ENCODE measurements around the gene HLA-B.
A peak's percentile ranks its signal among the peaks of the same experiment; 100 is the strongest.
"Not testable (repeated sequence)": the region's sequence is repeated elsewhere in the genome, so short reads cannot be mapped to it uniquely, and the experiment has no call there.

The HLA-B gene

DNA sequence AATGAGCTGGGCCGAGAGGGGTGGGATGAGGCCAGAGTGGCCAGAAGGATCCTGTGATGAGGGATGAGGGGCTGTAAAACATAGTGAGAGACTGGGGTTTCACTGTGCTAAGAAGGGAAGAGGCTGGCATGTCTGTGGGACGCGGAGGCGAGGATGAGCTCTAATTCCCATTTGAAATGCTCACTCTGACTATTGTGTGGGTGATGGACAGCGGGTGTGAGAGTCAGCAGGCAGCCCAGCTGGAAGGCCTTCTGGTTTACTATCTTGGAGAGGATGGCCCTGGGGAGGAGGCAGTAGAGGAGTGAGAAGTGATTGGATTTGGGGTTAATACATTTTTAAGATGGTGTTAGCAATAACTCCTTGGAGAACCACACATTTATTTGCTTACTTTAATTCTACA, 37.0 kb upstream of the HLA-B start:
- Histone ChIP-seq H3K4me1 (ENCODE audit: control insufficient read depth, insufficient read depth, low read length) (0 out of 2 replicates have a peak, but pooled peaks cover 2% of the 10 kb centered on the region), H3K9me3 (ENCODE audit: control insufficient read depth, insufficient read depth, low read depth, low read length) (no peaks in the 10 kb centered on the region), H3K4me3 (ENCODE audit: low read depth, low read length) (no peak overlapping the region), H3K27ac (ENCODE audit: extremely low read depth, low read depth, low read length) (no peak overlapping the region), H3K36me3 (ENCODE audit: control insufficient read depth in 2 of 2, insufficient read depth in 1 of 2, low read length in 2 of 2) (no peaks in the 10 kb centered on the region)
- ChIA-PET POLR2A (no interaction called here), CTCF (interaction anchor here (0.5 to 10.0 kb wide), 4 partner anchors 50 to 1215 kb away, joined by 3 to 98 read pairs (median 4); no protein-coding TSS in a partner anchor)
- TF ChIP-seq, protein P1, sequence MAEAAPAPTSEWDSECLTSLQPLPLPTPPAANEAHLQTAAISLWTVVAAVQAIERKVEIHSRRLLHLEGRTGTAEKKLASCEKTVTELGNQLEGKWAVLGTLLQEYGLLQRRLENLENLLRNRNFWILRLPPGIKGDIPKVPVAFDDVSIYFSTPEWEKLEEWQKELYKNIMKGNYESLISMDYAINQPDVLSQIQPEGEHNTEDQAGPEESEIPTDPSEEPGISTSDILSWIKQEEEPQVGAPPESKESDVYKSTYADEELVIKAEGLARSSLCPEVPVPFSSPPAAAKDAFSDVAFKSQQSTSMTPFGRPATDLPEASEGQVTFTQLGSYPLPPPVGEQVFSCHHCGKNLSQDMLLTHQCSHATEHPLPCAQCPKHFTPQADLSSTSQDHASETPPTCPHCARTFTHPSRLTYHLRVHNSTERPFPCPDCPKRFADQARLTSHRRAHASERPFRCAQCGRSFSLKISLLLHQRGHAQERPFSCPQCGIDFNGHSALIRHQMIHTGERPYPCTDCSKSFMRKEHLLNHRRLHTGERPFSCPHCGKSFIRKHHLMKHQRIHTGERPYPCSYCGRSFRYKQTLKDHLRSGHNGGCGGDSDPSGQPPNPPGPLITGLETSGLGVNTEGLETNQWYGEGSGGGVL (tag by site-specific recombination; IDR thresholded peaks at IDR 0.05): no peak
- TF ChIP-seq, protein P2, sequence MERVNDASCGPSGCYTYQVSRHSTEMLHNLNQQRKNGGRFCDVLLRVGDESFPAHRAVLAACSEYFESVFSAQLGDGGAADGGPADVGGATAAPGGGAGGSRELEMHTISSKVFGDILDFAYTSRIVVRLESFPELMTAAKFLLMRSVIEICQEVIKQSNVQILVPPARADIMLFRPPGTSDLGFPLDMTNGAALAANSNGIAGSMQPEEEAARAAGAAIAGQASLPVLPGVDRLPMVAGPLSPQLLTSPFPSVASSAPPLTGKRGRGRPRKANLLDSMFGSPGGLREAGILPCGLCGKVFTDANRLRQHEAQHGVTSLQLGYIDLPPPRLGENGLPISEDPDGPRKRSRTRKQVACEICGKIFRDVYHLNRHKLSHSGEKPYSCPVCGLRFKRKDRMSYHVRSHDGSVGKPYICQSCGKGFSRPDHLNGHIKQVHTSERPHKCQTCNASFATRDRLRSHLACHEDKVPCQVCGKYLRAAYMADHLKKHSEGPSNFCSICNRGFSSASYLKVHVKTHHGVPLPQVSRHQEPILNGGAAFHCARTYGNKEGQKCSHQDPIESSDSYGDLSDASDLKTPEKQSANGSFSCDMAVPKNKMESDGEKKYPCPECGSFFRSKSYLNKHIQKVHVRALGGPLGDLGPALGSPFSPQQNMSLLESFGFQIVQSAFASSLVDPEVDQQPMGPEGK (tag by site-specific recombination; IDR thresholded peaks at IDR 0.05): no peak
- 0 out of 2 replicates have a peak, but pooled peaks have one; percentile 23 for TF ChIP-seq ZFHX2 (tag by site-specific recombination; conservative IDR thresholded peaks at IDR 0.05)
- TF ChIP-seq EGR2 (tag by site-specific recombination; IDR thresholded peaks at IDR 0.05; ENCODE audit: low read depth): peak; percentile 24; the same call in 1 of the 2 replicates

DNA sequence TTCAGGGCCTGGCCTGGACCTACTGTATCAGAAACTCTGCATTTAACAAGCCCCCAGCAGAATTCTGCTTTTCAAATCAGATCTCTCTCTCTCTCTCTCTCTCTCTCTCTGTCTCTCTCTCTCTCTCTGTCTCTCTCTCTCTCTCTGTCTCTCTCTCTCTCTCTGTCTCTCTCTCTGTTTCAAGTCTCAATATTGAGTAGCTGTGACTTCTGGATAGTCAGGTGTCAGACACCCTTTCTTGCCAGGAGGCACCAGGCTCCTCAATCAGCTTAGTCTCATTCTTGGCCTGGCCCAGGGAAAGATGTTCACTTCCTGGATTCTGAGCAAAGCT, 32.8 kb upstream of the HLA-B start:
- POLR2A ChIA-PET; CTCF ChIA-PET; H3K4me1 ChIP-seq (ENCODE audit: control insufficient read depth, insufficient read depth, low read length); H3K4me3 ChIP-seq (ENCODE audit: low read depth, low read length); H3K9me3 ChIP-seq (ENCODE audit: control insufficient read depth, insufficient read depth, low read depth, low read length); H3K27ac ChIP-seq (ENCODE audit: extremely low read depth, low read depth, low read length); H3K36me3 ChIP-seq (ENCODE audit: control insufficient read depth in 2 of 2, insufficient read depth in 1 of 2, low read length in 2 of 2): not testable (repeated sequence)
- TF ChIP-seq ZNF596 (tag by site-specific recombination; IDR thresholded peaks at IDR 0.05): peak; percentile 97
- TF ChIP-seq, protein P3, sequence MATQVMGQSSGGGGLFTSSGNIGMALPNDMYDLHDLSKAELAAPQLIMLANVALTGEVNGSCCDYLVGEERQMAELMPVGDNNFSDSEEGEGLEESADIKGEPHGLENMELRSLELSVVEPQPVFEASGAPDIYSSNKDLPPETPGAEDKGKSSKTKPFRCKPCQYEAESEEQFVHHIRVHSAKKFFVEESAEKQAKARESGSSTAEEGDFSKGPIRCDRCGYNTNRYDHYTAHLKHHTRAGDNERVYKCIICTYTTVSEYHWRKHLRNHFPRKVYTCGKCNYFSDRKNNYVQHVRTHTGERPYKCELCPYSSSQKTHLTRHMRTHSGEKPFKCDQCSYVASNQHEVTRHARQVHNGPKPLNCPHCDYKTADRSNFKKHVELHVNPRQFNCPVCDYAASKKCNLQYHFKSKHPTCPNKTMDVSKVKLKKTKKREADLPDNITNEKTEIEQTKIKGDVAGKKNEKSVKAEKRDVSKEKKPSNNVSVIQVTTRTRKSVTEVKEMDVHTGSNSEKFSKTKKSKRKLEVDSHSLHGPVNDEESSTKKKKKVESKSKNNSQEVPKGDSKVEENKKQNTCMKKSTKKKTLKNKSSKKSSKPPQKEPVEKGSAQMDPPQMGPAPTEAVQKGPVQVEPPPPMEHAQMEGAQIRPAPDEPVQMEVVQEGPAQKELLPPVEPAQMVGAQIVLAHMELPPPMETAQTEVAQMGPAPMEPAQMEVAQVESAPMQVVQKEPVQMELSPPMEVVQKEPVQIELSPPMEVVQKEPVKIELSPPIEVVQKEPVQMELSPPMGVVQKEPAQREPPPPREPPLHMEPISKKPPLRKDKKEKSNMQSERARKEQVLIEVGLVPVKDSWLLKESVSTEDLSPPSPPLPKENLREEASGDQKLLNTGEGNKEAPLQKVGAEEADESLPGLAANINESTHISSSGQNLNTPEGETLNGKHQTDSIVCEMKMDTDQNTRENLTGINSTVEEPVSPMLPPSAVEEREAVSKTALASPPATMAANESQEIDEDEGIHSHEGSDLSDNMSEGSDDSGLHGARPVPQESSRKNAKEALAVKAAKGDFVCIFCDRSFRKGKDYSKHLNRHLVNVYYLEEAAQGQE (tag by site-specific recombination; IDR thresholded peaks at IDR 0.05): 0 out of 2 replicates have a peak, but pooled peaks have one; percentile 1

DNA sequence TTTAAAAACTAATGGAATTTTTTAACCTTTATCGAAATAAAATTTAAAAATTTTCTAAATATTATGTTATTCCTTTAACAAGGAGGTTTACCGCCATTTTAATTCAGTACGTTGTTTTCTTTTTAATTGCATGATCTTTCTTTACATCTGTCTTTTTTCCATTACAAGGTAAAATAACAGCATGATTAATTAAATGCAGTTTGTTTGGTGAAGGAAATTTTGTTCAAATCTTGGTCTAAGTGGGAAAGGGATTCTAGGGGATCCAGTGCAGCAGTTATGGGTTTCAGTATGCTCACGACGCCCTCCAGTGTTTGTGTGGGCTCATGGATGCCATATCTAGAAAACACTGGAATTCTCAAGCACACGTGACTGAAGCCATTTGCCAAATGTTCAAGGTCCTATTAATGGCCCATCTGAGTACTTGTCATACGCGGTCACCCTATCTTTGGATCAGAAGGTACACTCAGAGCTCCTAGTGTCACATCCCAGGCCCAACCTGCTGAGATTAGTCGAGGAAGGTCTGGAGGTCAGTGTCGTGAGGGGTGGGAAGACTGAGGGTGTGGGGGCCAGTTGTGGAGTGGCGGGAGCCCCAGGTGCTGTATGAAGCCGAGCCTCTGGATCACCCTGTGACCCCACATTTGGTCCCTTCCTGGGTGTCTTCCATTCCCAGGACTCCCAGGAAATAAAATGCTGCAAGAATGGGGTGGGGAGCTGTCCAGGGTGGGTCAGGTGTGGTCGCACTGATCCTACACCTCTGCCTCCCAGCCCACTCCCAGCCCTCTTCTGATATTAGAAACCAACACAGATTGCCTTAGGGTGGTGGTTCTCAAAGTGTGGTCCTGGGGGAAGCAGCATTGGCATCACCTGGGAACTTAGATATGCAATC, 32.2 kb upstream of the HLA-B start:
- H3K9me3 ChIP-seq (ENCODE audit: control insufficient read depth, insufficient read depth, low read depth, low read length); H3K27ac ChIP-seq (ENCODE audit: extremely low read depth, low read depth, low read length); H3K36me3 ChIP-seq (ENCODE audit: control insufficient read depth in 2 of 2, insufficient read depth in 1 of 2, low read length in 2 of 2); H3K4me1 ChIP-seq (ENCODE audit: control insufficient read depth, insufficient read depth, low read length); CTCF ChIA-PET; H3K4me3 ChIP-seq (ENCODE audit: low read depth, low read length); POLR2A ChIA-PET: not testable (repeated sequence)
- TF ChIP-seq, protein P3 (tag by site-specific recombination; IDR thresholded peaks at IDR 0.05): 0 out of 2 replicates have a peak, but pooled peaks have one; percentile 21

Measured in HEK293 (cell line).